Spleen (tissue), 7 donors: ENCODE data around the gene PDC.

ENCODE experiments used
- CTCF ChIP-seq, 11 experiments: fragments of 200-600 bp in 7 of 11; fragments of 450-650 bp in 4 of 11; sonication (generic) in 4 of 11; IDR thresholded peaks in 8 of 11; conservative IDR thresholded peaks in 3 of 11; 1 replicate in 7 of 11; 2 replicates in 4 of 11; pipeline versions ENCODE4 v1.4.0 to v1.8.0; 2016 to 2021; ENCODE audit warnings: antibody characterized with exemption in 11 of 11, inconsistent platforms in 4 of 11, mild to moderate bottlenecking in 1 of 11
- POLR2A ChIP-seq, 3 donors: fragments of 450-650 bp; IDR thresholded peaks; one replicate each; pipeline ENCODE4 v1.5.1; 2017; ENCODE audit warnings: antibody characterized with exemption in 3 of 3, mild to moderate bottlenecking in 1 of 3
- donor health status: DM: no; HTN: no; CAD: no; lungs with moderate emphysema.
- donor health status: DM: no; HTN: no; CAD: no.
- donor health status: DM: no; HTN: no; CAD: no.

GRCh38 chr1:186483561-186483960 lies 22.6 kb upstream of the PDC start:
- no peak for TF ChIP-seq CTCF (IDR thresholded peaks at IDR 0.05 in 8 of 11, conservative IDR thresholded peaks at IDR 0.05 in 3 of 11)
- no peak for TF ChIP-seq POLR2A (IDR thresholded peaks at IDR 0.05)
